ENCODE data around the gene BBS9.

DNA sequence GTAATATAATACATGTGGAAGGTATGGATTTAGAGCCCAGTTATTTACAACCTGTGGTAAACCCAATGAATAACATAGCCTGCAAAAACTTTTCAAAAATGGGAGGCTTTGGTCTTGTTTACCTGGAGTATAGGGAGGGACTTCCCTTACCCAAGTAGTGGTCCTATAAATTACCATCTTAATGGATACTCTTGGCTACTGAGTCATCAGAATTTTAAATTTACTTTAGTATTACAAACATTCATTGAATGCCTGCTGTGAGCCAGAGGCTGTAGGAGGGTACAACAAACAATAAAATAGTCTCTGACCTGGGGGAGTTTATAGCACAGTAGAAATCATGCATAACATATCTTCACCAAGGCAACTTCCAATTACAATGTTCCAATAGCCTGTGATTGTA lies 365.1 kb downstream of the BBS9 start:
- TF ChIP-seq EP300 (IDR thresholded peaks at IDR 0.05) (no peak), CTCF (IDR thresholded peaks at IDR 0.05) (no peak)

All from gastroesophageal sphincter (tissue), 3 donors.